ENCODE results near the gene NAV2.

NAV2 gene

GRCh38 chr11:20161923-20162744 is 449.5 kb downstream of the NAV2 start:
- Mint-ChIP-seq H3K27ac (no peak overlapping the region), H3K4me3 (peak overlapping the region; percentile 85), H3K36me3 (ENCODE audit: low read depth) (no peaks in the 10 kb centered on the region), H3K9me3 (peaks cover 13% of the 10 kb centered on the region), H3K27me3 (ENCODE audit: low read depth, poor library complexity) (peaks cover 100% of the 10 kb centered on the region), H3K4me1 (peaks cover 57% of the 10 kb centered on the region)
- TF ChIP-seq, protein P1, sequence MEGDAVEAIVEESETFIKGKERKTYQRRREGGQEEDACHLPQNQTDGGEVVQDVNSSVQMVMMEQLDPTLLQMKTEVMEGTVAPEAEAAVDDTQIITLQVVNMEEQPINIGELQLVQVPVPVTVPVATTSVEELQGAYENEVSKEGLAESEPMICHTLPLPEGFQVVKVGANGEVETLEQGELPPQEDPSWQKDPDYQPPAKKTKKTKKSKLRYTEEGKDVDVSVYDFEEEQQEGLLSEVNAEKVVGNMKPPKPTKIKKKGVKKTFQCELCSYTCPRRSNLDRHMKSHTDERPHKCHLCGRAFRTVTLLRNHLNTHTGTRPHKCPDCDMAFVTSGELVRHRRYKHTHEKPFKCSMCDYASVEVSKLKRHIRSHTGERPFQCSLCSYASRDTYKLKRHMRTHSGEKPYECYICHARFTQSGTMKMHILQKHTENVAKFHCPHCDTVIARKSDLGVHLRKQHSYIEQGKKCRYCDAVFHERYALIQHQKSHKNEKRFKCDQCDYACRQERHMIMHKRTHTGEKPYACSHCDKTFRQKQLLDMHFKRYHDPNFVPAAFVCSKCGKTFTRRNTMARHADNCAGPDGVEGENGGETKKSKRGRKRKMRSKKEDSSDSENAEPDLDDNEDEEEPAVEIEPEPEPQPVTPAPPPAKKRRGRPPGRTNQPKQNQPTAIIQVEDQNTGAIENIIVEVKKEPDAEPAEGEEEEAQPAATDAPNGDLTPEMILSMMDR (IDR thresholded peaks at IDR 0.05) = no peak
- DNase-seq = no peak

DNA sequence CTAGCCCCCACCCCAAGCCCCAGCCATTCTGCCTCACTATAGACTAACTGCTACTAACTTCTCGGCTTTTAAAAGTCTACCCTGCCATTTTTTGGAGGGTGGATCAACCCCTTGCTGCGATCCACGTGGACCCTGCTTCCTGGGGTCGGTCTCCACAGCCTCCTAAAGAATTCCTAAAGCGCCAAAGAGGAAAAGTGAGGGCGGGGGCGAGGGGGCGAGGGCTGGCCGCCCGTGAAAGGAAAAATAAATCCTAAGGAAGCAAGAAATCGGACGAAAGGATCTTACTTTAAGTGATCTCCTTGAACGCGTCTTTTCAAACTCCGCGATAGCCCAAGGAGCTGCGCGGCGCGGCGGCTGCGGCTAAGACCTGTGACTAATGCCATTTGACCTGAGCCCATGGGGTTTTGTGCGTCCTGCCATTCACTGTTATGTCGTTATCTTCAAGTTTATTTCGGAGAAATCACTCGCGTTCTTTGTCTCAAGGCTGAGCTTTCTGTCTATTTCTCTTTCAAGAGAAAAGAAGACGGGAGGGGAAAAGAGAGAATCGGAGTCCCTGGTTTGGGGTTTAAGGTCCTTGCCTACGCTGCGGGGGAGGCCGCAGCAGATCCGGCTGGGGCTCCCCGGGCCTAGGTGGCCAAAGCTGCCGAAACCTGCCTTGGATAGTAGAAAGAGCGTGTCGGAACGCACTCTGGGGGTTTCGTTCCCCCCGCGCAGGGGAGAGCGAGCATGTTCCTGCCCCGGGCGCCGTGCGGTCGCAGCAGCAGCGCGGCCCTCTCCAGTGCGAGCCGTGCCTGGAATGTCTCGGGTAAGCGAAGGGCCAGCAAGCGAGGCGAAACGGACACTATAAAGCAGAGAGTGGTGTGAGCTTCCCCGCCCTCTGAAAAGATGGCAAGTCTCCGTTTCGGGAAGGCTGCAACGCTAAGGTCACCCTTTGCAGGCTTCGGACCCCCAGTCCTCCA is 450.5 kb downstream of the NAV2 start:
- peaks cover 100% of the 10 kb centered on the region for H3K27me3 Mint-ChIP-seq (ENCODE audit: low read depth, poor library complexity)
- peak overlapping the region; percentile 85 for H3K4me3 Mint-ChIP-seq
- DNase-seq = peak; percentile 79
- peaks cover 17% of the 10 kb centered on the region for H3K9me3 Mint-ChIP-seq
- TF ChIP-seq, protein P1 (IDR thresholded peaks at IDR 0.05) = no peak
- no peaks in the 10 kb centered on the region for H3K36me3 Mint-ChIP-seq (ENCODE audit: low read depth)
- H3K4me1 Mint-ChIP-seq = peaks cover 51% of the 10 kb centered on the region
- no peak overlapping the region for H3K27ac Mint-ChIP-seq

GRCh38 chr11:20163783-20164481 is 451.3 kb downstream of the NAV2 start:
- Mint-ChIP-seq H3K4me3 (peak overlapping the region; percentile 85), H3K36me3 (ENCODE audit: low read depth) (no peaks in the 10 kb centered on the region), H3K4me1 (peaks cover 44% of the 10 kb centered on the region), H3K27me3 (ENCODE audit: low read depth, poor library complexity) (peaks cover 94% of the 10 kb centered on the region), H3K9me3 (peaks cover 15% of the 10 kb centered on the region), H3K27ac (no peak overlapping the region)
- TF ChIP-seq, protein P1 (IDR thresholded peaks at IDR 0.05) = no peak
- DNase-seq = no peak
